Stimulated activated CD8-positive, alpha-beta memory T cell treated with anti-CD3 and anti-CD28 coated beads, Interleukin-12 subunit alpha, Interleukin-12 subunit beta, amount 100 ng/mL, for 1 hour (primary cell): ENCODE measurements around the gene SPAG4.

Experiments used
- DNase-seq: peaks from one replicate; pipeline ENCODE4 v3.0.0-alpha.2; 2020; ENCODE audit warnings: low read depth

Gene SPAG4

GRCh38 chr20:35657271-35657670 is 41.6 kb downstream of the SPAG4 start:
- DNase-seq: no peak

- no peak for DNase-seq
Measured at GRCh38 chr20:35660122-35660937, 44.7 kb downstream of the SPAG4 start.

GRCh38 chr20:35661053-35661452 is 45.4 kb downstream of the SPAG4 start:
- no peak for DNase-seq

GRCh38 chr20:35661908-35662307 is 46.3 kb downstream of the SPAG4 start:
- DNase-seq: no peak

- no peak for DNase-seq
Measured at GRCh38 chr20:35662551-35662950, 46.9 kb downstream of the SPAG4 start.

- peak; percentile 28 for DNase-seq
Measured at GRCh38 chr20:35663516-35664465, 48.2 kb downstream of the SPAG4 start.

- peak; percentile 87 for DNase-seq
Measured at GRCh38 chr20:35664466-35665206, 49.0 kb downstream of the SPAG4 start, which contains the start of the genes CPNE1 and RBM12. Gene CPNE1 (minus strand): TSS chr20:35664900. CDS start chr20:35632923, 31,977 bp downstream. Gene RBM12 (minus strand): TSS chr20:35664900. CDS start chr20:35655322, 9,578 bp downstream.

GRCh38 chr20:35665949-35666288 is 50.3 kb downstream of the SPAG4 start:
- DNase-seq: no peak

GRCh38 chr20:35669221-35669620 is 53.6 kb downstream of the SPAG4 start:
- DNase-seq: no peak

- DNase-seq: no peak
Measured at GRCh38 chr20:35669681-35670080, 54.1 kb downstream of the SPAG4 start.
